Activated T-helper 1 cell treated with anti-CD3 and anti-CD28 coated beads, Interleukin-12 subunit alpha, Interleukin-12 subunit beta, Interleukin-2, Interleukin-4 antibody, amounts not matched to agents 30 ng/mL and 10 ng/mL and 1 ng/mL, durations not matched to agents 14 hours and 24 hours and 36 hours (primary cell): ENCODE measurements around the gene SPG21. TPM values are rescaled to one million over a fixed set of nuclear protein-coding genes. Genes with fewer than 3 reads are reported as not detected.

Experiments used
- DNase-seq: peaks from one replicate; pipeline ENCODE4 v3.0.0; 2021; ENCODE audit warnings: low spot score
- H3K27ac Mint-ChIP-seq: one replicate; pipeline ENCODE4 v1.8.0; 2021; ENCODE audit warnings: mild to moderate bottlenecking, mixed read lengths
- H3K27me3 Mint-ChIP-seq: one replicate; pipeline ENCODE4 v1.8.0; 2022; ENCODE audit warnings: mild to moderate bottlenecking, moderate library complexity, mixed read lengths; ENCODE audit not compliant: insufficient read depth
- H3K36me3 Mint-ChIP-seq: one replicate; pipeline ENCODE4 v1.8.0; 2021; ENCODE audit warnings: low read depth, mixed read lengths
- H3K4me1 Mint-ChIP-seq: one replicate; pipeline ENCODE4 v1.8.0; 2021; ENCODE audit warnings: low read depth, mixed read lengths
- H3K4me3 Mint-ChIP-seq: one replicate; pipeline ENCODE4 v1.8.0; 2021; ENCODE audit warnings: mild to moderate bottlenecking, moderate library complexity, mixed read lengths
- H3K9me3 Mint-ChIP-seq: one replicate; pipeline ENCODE4 v1.8.0; 2021; ENCODE audit warnings: mixed read lengths
- intact Hi-C: fragments of 100-400 bp; cut with micrococcal nuclease; formaldehyde crosslinking; loops from one replicate; pipeline ENCODE4 v1.15.1; 2024
- total RNA-seq: library from RNA; stranded (reverse); gene quantifications from 2 replicates; pipeline ENCODE4 v1.2.3, GENCODE V29; 2022

SPG21 gene
- total RNA-seq, 1 donor from 2014 or later: 70.2 TPM

DNA sequence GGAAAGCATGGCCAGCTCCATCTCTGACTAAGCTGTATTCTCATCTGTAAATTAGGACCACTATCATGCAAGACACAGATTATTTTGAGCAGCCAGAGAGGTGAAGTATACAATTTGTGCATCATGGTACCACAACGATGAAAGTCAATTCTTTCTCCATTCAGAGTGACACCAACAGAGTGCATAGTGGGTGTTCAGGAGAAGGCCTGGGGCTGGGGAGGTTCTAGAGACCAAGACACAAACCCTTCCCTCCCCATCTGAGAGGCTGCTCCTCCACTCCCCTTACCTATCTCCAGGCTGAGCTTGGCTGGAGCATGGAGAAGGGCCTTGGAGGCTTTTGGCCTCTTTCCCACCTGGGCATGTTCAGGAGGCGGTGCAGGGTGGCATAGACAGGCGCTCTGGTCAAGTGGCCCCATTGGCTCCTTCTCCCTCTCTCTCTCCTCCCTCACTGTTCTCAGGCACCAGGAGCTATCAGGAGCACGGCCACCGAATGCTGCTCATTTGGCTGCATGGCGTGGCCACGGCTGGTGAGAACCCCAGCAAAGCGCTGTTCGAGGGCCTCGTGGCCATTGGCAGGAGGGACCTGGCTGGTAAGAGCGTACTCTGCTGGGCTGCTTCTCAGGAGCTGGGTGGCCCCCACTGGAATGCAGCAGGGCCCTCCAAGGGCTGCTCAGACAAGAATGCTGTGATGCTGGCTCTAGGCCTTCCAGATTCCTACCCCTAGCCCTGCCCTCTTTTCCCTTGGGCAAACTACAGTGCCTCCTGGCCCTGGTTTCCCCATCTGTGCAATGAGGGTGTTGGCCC is 40.1 kb downstream of the SPG21 start:
- no peaks in the 10 kb centered on the region for H3K9me3 Mint-ChIP-seq
- H3K4me3 Mint-ChIP-seq: no peak overlapping the region
- H3K4me1 Mint-ChIP-seq: no peaks in the 10 kb centered on the region
- intact Hi-C loops: no loop called here
- no peak overlapping the region for H3K27ac Mint-ChIP-seq
- no peak for DNase-seq
- no peaks in the 10 kb centered on the region for H3K27me3 Mint-ChIP-seq
- no peaks in the 10 kb centered on the region for H3K36me3 Mint-ChIP-seq

DNA sequence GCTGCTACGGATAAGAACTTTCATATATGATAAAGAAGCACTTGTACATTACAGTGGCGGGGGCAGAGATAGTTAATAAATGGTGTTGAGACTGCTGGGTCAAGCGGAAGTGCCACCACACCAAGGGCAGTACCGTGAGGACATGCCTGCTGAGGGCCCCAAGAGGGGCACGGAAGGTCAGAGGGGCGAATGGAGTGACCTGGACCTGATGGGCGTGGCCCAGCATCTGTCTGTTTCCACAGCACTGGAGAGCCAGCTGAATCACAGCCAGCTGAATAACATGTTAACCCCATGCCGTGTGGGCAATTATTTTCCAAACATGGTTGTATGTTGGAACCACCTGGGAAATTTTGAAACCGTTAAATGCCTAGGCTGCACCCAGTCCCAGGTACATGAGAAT is 40.8 kb downstream of the SPG21 start:
- Mint-ChIP-seq H3K9me3 (no peaks in the 10 kb centered on the region), H3K27me3 (no peaks in the 10 kb centered on the region), H3K27ac (no peak overlapping the region), H3K36me3 (no peaks in the 10 kb centered on the region), H3K4me3 (no peak overlapping the region), H3K4me1 (no peaks in the 10 kb centered on the region)
- no peak for DNase-seq
- intact Hi-C loops: no loop called here

GRCh38 chr15:64947211-64947610 is 42.5 kb downstream of the SPG21 start:
- Mint-ChIP-seq H3K27me3 (no peaks in the 10 kb centered on the region), H3K36me3 (no peaks in the 10 kb centered on the region), H3K9me3 (no peaks in the 10 kb centered on the region), H3K4me1 (no peaks in the 10 kb centered on the region), H3K4me3 (no peak overlapping the region), H3K27ac (no peak overlapping the region)
- intact Hi-C loops: no loop called here
- DNase-seq: no peak

DNA sequence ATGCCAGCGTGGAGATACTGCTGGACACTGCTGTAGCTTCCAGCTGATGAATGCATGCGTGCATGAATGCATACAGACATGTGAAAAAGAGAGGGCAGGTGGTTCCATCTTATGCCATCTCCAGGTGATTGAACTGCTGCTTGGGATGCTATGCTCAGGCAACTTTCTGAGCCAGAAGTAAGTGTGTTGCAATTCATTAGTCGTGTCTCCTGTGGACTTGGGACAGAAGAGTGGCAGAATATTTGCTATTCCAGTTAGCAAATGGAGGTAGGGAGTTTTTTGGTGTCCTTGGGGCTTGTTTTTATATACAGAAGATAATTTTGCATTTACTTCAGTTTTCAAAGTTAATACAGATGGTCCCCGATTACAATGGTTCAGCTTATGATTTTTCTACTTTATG is 44.8 kb downstream of the SPG21 start:
- Mint-ChIP-seq H3K36me3 (no peaks in the 10 kb centered on the region), H3K27ac (no peak overlapping the region), H3K4me3 (no peak overlapping the region), H3K27me3 (no peaks in the 10 kb centered on the region), H3K9me3 (no peaks in the 10 kb centered on the region), H3K4me1 (no peaks in the 10 kb centered on the region)
- no peak for DNase-seq
- intact Hi-C loops: no loop called here

- Mint-ChIP-seq H3K4me3 (no peak overlapping the region), H3K9me3 (no peaks in the 10 kb centered on the region), H3K27ac (no peak overlapping the region), H3K4me1 (no peaks in the 10 kb centered on the region), H3K36me3 (no peaks in the 10 kb centered on the region), H3K27me3 (no peaks in the 10 kb centered on the region)
- intact Hi-C loops: no loop called here
- no peak for DNase-seq
Measured at GRCh38 chr15:64943512-64944225, 46.0 kb downstream of the SPG21 start.

GRCh38 chr15:64942356-64942755 is 47.4 kb downstream of the SPG21 start:
- intact Hi-C loops: no loop called here
- Mint-ChIP-seq H3K4me1 (no peaks in the 10 kb centered on the region), H3K27me3 (no peaks in the 10 kb centered on the region), H3K9me3 (no peaks in the 10 kb centered on the region), H3K36me3 (no peaks in the 10 kb centered on the region), H3K4me3 (no peak overlapping the region), H3K27ac (no peak overlapping the region)
- no peak for DNase-seq

GRCh38 chr15:64938192-64938591 is 51.5 kb downstream of the SPG21 start:
- H3K4me1 Mint-ChIP-seq: no peaks in the 10 kb centered on the region
- H3K27me3 Mint-ChIP-seq: no peaks in the 10 kb centered on the region
- no peak overlapping the region for H3K27ac Mint-ChIP-seq
- H3K4me3 Mint-ChIP-seq: no peak overlapping the region
- H3K36me3 Mint-ChIP-seq: no peaks in the 10 kb centered on the region
- intact Hi-C loops: no loop called here
- no peaks in the 10 kb centered on the region for H3K9me3 Mint-ChIP-seq
- DNase-seq: no peak

DNA sequence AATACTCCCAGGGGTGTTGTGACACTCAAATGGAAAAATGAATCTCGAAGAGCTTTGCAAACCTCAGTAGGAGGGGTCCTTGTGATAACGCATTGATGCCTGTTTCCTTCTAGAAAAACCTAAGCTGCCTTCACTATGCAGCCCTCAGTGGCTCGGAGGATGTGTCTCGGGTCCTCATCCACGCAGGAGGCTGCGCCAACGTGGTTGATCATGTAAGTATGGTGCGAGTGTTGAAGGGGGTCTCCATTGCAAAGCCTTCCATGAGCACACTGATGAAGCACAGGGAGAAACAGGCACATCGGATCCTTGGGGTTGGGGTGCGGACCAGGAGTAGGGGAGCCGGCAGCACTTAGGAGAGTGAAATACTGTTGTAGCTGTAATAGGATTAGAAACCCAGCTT is 55.7 kb downstream of the SPG21 start:
- no peak for DNase-seq
- peaks cover 2% of the 10 kb centered on the region for H3K36me3 Mint-ChIP-seq
- H3K4me3 Mint-ChIP-seq: no peak overlapping the region
- peaks cover 6% of the 10 kb centered on the region for H3K4me1 Mint-ChIP-seq
- no peaks in the 10 kb centered on the region for H3K9me3 Mint-ChIP-seq
- H3K27me3 Mint-ChIP-seq: peaks cover 3% of the 10 kb centered on the region
- no peak overlapping the region for H3K27ac Mint-ChIP-seq
- intact Hi-C loops: no loop called here

- Mint-ChIP-seq H3K4me1 (peaks cover 13% of the 10 kb centered on the region), H3K4me3 (no peak overlapping the region), H3K27ac (no peak overlapping the region), H3K9me3 (no peaks in the 10 kb centered on the region), H3K36me3 (peaks cover 2% of the 10 kb centered on the region), H3K27me3 (peaks cover 3% of the 10 kb centered on the region)
- intact Hi-C loops: no loop called here
- DNase-seq: no peak
Measured at GRCh38 chr15:64931381-64931780, 58.3 kb downstream of the SPG21 start.

DNA sequence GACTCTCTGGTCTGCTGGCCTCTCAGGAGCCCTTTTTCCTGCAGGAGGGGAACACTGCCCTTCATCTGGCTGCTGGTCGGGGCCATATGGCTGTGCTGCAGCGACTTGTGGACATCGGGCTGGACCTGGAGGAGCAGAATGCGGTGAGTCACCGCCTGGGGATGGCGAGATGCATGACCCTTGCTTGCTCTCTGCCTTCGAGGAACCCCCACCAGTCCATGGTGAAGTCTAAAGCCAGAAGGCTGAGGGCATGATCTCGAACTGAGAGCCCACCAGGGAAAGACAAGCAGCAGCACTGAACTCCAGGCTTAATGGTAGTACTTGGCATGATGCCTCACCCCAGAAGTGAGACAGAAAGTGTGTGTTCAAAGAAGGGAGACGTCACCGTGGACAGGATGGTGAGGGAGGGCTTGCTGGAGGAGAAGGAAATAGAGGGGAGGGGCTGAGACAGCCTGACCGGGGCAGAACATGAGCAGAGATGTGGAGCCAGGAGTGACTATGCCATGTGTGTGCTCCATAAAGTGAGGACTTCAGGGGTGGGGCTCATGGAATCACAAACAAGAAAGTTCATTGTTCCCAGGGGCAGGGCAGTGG is 58.8 kb downstream of the SPG21 start:
- H3K9me3 Mint-ChIP-seq: no peaks in the 10 kb centered on the region
- H3K27me3 Mint-ChIP-seq: peaks cover 3% of the 10 kb centered on the region
- no peak overlapping the region for H3K27ac Mint-ChIP-seq
- no peak for DNase-seq
- H3K4me1 Mint-ChIP-seq: peaks cover 13% of the 10 kb centered on the region
- H3K4me3 Mint-ChIP-seq: no peak overlapping the region
- peaks cover 2% of the 10 kb centered on the region for H3K36me3 Mint-ChIP-seq
- intact Hi-C loops: no loop called here

DNA sequence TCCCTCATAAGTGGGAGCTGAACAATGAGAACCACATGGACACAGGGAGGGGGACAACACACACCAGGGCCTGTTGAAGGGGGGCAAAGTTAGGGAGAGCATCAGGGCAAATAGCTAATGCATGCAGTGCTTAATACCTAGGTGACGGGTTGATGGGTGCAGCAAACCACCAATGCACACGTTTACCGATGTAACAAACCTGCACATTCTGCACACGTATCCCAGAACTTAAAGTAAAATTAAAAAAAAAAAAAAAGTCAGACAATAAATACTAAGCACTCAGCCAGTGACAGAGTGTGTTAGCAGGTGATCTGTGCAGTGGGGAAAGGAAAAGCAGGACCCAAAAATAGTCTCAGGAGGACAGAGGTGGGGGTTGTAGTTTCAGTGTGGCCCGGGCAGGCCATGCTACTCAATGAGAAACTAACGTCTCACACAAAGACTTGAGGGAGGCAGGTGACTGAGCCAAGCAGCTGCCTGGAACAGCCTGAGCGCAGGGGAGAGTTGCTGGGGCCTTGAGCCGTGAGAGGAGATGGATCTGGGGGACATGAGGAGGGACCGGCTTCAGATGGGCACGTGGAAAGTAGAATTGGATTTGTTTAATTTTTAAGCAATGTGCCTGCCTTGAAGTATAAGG is 59.6 kb downstream of the SPG21 start:
- H3K4me3 Mint-ChIP-seq: no peak overlapping the region
- no peak for DNase-seq
- intact Hi-C loops: no loop called here
- H3K9me3 Mint-ChIP-seq: no peaks in the 10 kb centered on the region
- peaks cover 13% of the 10 kb centered on the region for H3K4me1 Mint-ChIP-seq
- peaks cover 3% of the 10 kb centered on the region for H3K27me3 Mint-ChIP-seq
- H3K36me3 Mint-ChIP-seq: peaks cover 2% of the 10 kb centered on the region
- no peak overlapping the region for H3K27ac Mint-ChIP-seq

GRCh38 chr15:64928626-64929220 is 61.0 kb downstream of the SPG21 start:
- Mint-ChIP-seq H3K4me3 (no peak overlapping the region), H3K36me3 (peaks cover 2% of the 10 kb centered on the region), H3K27me3 (peaks cover 3% of the 10 kb centered on the region), H3K9me3 (no peaks in the 10 kb centered on the region), H3K4me1 (peaks cover 13% of the 10 kb centered on the region), H3K27ac (no peak overlapping the region)
- intact Hi-C loops: no loop called here
- no peak for DNase-seq
